Left cardiac atrium (tissue), 2 donors: ENCODE data around the gene MIOS. TPM values are rescaled to one million over a fixed set of nuclear protein-coding genes. Genes with fewer than 3 reads are reported as not detected.

Experiments
- total RNA-seq, 2 donors: library from RNA; stranded (reverse); fragmentation: NEBNext Ultra II Directional; extraction: Animal tissue kit (Norgen Biotek cat#: 25700); gene quantifications; one replicate each; pipeline ENCODE4 v1.2.1, GENCODE V29; 2021
- donor health status: DM: no; HTN: yes; CAD: no; lungs with severe emphysema.
- donor health status: DM: yes; HTN: yes; CAD: no.

Gene MIOS
- total RNA-seq, 2 donors from 2014 or later: 19.7 to 21.7 TPM

Other genes starting within 250 kb of the MIOS start
- 1 to 10 TPM; 3.6 to 8.9 TPM for gene COL28A1, start 31.0 kb upstream of the MIOS start, total RNA-seq
- gene UMAD1, start 73.9 kb downstream of the MIOS start, total RNA-seq: 10 to 100 TPM in 1 of 2 donors, 1 to 10 TPM in 1; 9.8 to 11.1 TPM
- 10 to 100 TPM; 20.3 to 24.8 TPM for gene RPA3, start 151.7 kb downstream of the MIOS start, total RNA-seq